Measurements from ENCODE around the gene MEF2A.

MEF2A gene

DNA sequence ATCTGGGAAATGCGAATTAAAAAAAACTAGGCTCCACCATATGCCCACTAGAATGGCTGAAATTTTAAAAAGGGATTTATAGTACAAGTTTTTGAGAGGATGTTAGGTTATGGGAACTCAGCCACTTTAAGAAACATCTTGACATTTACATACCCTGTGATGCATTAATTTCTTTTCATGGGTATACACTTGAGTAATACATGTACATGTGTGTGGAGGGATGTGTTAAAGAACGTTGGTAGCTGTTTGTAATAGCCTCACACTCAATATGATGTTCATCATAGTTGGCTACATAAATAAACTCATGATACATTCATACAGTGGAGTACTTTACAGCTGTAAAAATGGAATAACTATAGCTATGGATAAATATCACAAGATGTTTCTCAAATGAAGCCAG is 40.9 kb downstream of the MEF2A start:
- FAIRE-seq: no peak

GRCh38 chr15:99613481-99613880 is 47.7 kb downstream of the MEF2A start:
- FAIRE-seq: no peak

GRCh38 chr15:99613887-99614647 is 48.3 kb downstream of the MEF2A start:
- no peak for FAIRE-seq

DNA sequence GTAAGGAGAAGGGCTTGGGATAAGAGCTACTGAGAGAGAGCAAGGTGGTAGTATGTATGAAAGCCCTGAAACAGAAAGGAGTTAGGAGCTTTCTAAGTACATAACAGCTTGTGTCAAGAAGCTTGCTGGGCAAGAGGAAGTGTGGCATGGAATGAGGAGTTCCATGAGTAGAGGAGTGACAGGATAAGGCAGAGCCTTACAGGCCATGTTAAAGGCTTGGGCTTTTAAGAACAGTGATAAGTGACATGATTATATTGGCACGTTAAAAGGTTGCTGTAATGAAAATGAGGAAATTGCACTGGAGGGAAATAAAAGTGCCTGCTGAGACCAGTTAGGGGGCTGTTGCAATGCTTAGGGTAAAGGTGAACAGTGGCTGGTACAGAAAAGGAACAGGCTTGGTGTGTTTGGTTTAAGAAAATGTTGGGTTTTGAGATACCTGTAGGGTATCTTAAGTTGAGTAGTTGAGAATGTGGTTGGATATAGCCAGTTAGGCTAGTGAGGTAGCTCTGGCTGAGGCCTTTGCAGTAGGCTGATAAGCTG is 49.0 kb downstream of the MEF2A start:
- FAIRE-seq: no peak

DNA sequence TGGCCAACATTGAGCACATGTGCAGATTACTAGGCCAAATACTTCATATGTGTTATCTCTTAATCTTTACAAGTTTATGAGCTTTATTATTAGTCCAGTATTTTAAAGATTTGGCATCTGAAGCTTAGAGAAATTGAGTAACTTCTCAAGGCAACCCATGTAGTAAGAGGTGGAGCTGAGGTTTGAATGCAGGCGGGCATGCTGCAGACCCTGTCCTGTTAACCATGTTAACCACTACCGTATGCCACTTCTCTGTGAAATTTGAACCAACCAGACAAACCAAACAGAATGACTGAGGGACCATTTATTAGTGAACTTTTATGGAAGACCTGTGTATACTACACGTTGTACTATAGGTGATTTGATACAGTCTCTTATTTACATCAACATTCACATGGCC is 49.7 kb downstream of the MEF2A start:
- FAIRE-seq: no peak

- no peak for FAIRE-seq
Measured at GRCh38 chr15:99616129-99616528, 50.3 kb downstream of the MEF2A start.

DNA sequence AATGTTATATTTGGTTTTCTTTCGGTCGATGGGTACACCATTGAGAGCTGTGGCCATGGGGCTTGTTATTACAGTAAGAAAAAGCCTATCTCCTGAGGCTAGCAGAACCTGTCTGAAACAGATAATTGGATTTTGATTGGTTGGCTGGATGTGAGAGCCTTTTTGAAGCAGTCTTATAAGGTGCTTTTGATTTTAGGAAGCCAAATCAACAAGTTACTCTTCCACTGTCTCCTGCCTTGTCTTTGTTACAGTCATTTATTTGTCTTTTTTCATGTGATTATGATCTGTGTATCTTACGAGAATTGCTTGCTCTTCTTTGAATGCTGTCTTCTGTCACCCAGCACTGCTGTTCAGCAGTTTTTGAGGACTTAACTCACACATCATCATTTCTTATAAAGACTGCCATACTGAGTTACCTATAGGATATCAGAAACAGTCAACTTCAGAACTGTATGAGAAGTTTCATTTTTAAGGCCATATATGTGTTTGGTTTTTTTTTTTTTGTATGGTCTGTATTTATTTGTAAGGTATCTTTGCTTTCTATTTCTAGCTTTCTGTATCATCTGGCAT is 51.1 kb downstream of the MEF2A start:
- FAIRE-seq: no peak

DNA sequence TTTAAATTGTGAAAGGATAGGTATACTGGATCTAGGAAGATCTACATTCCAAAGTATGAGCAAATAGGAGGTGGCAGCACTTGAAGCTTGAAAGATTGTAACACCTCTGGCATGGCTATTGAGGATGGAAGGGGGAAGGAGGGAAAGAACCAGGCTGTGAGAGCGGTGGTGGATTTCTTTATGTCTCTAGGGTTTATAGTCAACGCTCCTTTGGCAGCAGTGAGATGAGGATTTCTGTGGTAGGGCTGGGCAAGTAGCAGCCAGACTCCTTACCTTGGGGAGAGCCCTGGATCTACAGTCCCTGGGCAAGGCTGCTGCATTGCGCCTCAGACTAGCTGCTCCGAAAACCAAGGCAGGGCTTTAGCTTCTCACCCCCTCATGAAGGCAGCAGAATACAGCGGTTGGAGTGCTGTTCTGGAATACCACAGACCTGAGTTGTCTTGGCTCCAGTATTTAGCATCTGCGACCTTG is 53.2 kb downstream of the MEF2A start:
- FAIRE-seq: no peak

- no peak for FAIRE-seq
Measured at GRCh38 chr15:99619712-99620111, 53.9 kb downstream of the MEF2A start.

- no peak for FAIRE-seq
Measured at GRCh38 chr15:99620178-99620577, 54.4 kb downstream of the MEF2A start.

DNA sequence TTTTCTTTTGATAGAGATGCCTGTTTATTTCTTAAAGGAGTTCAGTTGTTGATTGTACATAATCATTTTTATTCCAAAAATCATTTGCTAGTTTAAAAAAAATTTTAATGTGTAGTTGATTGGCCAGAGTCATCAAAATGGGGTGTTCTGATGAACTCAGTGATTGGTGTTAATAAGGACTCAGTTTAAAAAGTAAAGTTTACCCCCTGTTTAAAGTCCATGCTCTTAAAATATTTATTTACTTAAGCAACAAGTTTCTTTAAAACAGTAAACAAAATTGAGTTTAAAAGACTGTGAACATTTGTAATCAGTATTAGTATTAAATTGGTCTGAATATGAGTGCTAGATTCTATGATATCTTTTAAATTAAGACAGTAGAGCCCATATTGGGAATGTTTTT is 56.0 kb downstream of the MEF2A start:
- FAIRE-seq: no peak

DNA sequence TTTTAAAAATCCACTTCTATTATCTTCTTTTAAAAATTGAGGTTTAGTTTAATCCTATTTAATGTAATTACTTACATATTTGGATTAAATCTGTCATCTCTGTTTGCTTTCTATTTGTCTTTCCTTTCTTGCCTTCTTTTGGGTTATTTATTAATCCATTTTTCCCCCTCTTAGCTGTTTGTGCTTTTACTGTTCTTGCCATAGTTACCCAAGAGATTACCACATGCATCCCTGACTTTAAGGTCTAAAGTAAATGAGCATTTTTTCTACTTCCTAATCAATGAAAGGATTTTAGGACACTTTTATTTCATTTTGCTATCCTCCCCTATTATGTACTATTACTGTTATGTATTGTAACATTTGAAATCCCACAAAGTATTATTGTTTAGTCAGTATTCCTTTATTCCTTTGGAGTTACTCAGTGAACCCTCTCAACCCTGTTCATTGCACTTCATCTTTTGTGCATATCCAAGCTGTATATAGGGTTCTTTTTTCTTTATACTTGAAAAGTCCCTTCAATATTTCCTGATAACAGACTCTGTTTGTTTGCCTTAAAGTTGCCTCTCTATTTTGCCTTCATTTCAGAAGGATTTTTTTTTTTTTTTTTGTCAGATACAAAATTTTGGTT is 62.7 kb downstream of the MEF2A start:
- no peak for FAIRE-seq

GRCh38 chr15:99630607-99631131 is 64.9 kb downstream of the MEF2A start:
- FAIRE-seq: no peak

DNA sequence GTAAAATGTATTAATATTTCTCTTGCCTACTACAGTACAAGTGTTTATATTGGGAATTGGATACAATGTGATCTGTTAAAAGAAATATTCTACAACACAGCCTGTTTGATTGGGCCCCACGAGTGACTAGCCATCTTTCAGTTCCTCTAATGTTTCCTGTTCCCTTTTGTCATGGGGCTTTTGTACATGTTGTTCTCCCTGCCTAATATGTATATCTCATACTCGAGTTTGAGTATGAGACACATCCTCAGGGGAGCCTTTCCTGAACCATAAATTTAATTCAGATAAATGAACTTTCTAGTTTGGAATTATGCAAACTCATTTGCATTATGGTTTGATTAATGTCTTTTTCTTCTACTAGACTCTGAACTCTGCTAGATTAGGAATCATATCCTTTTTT is 65.5 kb downstream of the MEF2A start:
- FAIRE-seq: no peak

DNA sequence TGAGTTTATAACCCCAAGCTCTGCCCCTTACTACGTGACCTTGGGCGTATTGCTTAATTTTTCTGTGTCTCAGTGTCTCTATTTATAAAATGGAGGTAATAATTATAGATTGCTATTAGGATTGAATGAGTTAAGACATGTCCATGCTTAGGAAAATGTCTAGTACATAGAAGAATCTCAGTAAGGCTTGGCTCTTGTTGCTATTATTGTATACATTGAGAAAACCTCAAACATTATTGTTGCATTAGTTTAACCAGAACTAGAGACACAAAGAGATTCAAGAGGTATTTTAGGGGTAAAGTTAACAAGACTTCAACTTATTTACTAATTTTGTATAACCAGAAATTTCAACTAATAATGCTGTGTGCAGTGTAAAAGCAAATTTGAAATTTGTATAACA is 66.7 kb downstream of the MEF2A start:
- no peak for FAIRE-seq

GRCh38 chr15:99633655-99634054 is 67.9 kb downstream of the MEF2A start:
- no peak for FAIRE-seq

DNA sequence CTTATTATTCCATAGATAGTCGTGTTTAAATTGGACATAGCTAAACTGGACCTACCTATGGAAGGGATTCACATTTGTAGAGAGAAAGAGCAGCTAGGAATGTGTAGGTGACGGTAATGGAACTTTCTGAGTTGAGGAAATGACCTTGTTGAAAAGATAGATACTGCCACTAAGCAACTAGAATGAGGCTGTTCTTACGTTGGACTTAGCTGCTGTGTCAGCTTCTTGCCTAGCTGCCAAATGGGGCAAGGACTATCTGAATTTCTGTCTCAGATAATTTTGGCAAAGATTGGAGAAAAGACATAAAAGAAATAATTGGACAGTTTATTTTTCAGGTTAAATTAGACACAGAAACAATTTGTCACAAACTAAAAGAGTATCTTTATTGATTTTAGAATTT is 68.8 kb downstream of the MEF2A start:
- no peak for FAIRE-seq

GRCh38 chr15:99635145-99635544 is 69.4 kb downstream of the MEF2A start:
- FAIRE-seq: no peak

- FAIRE-seq: no peak
Measured at GRCh38 chr15:99635794-99636193, 70.0 kb downstream of the MEF2A start.

DNA sequence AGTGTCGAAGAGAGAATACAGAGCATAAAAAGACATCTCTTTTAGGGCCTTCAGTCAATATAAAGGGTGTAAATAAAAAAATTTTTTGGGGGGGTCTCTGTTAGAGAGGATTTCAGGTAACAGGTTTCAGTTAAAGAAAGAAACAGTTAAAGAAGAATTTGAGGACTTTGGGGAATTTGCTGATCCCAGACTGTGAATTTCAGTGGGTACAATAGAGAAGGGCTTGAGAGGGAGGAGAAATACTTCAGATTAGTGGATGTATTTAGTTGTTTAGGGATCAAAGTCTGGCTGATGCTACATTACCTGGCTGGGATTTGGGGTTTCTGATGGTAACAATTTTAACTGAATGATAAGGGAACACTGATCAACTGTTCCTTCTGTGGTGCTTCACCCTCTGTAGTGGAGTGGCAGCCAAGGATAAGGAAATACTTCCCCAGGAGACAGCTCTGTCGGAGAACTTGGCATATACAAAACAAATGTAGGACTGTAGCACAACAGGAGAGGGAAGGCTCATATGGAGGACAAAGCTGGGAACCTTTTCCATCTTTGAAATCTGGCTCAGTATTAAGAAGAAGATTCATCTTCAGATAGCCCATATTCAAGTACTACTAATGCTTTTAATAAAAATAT is 79.2 kb downstream of the MEF2A start:
- FAIRE-seq: no peak

GRCh38 chr15:99645543-99645935 is 79.8 kb downstream of the MEF2A start:
- FAIRE-seq: no peak

- FAIRE-seq: peak; percentile 5
Measured at GRCh38 chr15:99645951-99646350, 80.2 kb downstream of the MEF2A start.

Data from colon (tissue), 2 donors.